Breast epithelium (tissue), 3 donors: ENCODE measurements around the gene STMND1.

Experiments used
- POLR2AphosphoS5 ChIP-seq, 3 donors: sonication (generic); formaldehyde crosslinking; IDR thresholded peaks; one replicate each; pipeline ENCODE4 v1.6.1; 2017; ENCODE audit warnings: antibody characterized with exemption in 3 of 3
- TF ChIP-seq, protein P1 (sequence below), 3 donors: fragments of 450-650 bp; IDR thresholded peaks; one replicate each; pipeline ENCODE4 v1.5.1; 2016 to 2017; ENCODE audit warnings: antibody characterized with exemption in 3 of 3, mild to moderate bottlenecking in 3 of 3, moderate library complexity in 3 of 3

DNA sequence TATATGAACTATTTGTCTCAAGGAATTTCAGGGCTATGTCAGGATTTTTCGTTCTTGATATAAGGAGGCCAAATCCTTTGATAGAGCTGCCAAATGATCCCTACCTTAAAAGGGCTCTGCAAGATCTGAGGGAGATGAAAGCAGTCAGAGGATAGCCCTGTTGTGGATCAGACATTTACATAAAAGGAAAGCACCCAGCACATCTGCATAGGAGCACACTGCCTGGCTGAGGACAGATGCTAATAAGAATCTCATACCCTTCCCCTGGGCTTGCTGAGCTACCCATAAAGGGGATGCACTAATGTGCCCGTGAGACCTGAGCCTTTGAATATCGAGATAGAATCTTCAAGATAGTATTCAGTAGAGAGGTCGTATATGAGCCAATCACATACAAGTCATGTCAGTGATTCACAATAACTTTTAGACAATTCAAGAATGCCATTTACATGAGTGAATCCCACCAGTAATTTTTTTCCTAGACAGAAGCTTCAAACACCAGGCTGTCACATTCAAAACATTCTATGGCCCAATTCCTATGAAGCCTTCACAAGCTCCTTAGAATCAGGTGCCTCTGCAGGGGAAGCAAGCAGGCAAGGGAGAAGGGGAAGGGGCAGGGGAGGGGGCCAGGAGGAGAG is 71.1 kb downstream of the STMND1 start:
- TF ChIP-seq POLR2AphosphoS5 (IDR thresholded peaks at IDR 0.05) = no peak
- TF ChIP-seq, protein P1, sequence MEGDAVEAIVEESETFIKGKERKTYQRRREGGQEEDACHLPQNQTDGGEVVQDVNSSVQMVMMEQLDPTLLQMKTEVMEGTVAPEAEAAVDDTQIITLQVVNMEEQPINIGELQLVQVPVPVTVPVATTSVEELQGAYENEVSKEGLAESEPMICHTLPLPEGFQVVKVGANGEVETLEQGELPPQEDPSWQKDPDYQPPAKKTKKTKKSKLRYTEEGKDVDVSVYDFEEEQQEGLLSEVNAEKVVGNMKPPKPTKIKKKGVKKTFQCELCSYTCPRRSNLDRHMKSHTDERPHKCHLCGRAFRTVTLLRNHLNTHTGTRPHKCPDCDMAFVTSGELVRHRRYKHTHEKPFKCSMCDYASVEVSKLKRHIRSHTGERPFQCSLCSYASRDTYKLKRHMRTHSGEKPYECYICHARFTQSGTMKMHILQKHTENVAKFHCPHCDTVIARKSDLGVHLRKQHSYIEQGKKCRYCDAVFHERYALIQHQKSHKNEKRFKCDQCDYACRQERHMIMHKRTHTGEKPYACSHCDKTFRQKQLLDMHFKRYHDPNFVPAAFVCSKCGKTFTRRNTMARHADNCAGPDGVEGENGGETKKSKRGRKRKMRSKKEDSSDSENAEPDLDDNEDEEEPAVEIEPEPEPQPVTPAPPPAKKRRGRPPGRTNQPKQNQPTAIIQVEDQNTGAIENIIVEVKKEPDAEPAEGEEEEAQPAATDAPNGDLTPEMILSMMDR (IDR thresholded peaks at IDR 0.05) = no peak
